SK-N-SH treated with all-trans-retinoic acid at 6 μM for 48 hours (cell line): ENCODE data around the gene MAMSTR.

Experiments used
- ATAC-seq: fragments of 200-7000 bp; cut with Tn5 transposase; 3 replicates; pipeline ENCODE4 v1.9.1; 2020; ENCODE audit warnings: mild to moderate bottlenecking, moderate library complexity
- BACH2 ChIP-seq: fragments of 250-450 bp; sonication (Bioruptor Pico); IDR thresholded peaks from 2 replicates; pipeline ENCODE4 v1.9.0; 2021; ENCODE audit warnings: mild to moderate bottlenecking, borderline replicate concordance
- CREB5 ChIP-seq: fragments of 250-450 bp; sonication (Bioruptor Pico); IDR thresholded peaks from 2 replicates; pipeline ENCODE4 v1.5.1; 2020; ENCODE audit warnings: low read depth, mild to moderate bottlenecking, moderate library complexity
- CSRNP3 ChIP-seq: fragments of 250-450 bp; sonication (Bioruptor Pico); IDR thresholded peaks from 2 replicates; pipeline ENCODE4 v1.5.1; 2021; ENCODE audit warnings: mild to moderate bottlenecking, moderate library complexity
- ESRRG ChIP-seq: fragments of 250-450 bp; sonication (Bioruptor Pico); IDR thresholded peaks from 2 replicates; pipeline ENCODE4 v1.6.1; 2021; ENCODE audit warnings: mild to moderate bottlenecking
- GLIS3 ChIP-seq: fragments of 250-450 bp; sonication (Bioruptor Pico); IDR thresholded peaks from 2 replicates; pipeline ENCODE4 v1.5.0; 2020; ENCODE audit warnings: mild to moderate bottlenecking, moderate library complexity
- ISL1 ChIP-seq: fragments of 250-450 bp; sonication (Bioruptor Pico); IDR thresholded peaks from 2 replicates; pipeline ENCODE4 v2.1.2; 2022; ENCODE audit warnings: mild to moderate bottlenecking, moderate library complexity
- PATZ1 ChIP-seq: fragments of 250-450 bp; sonication (Bioruptor Pico); IDR thresholded peaks from 2 replicates; pipeline ENCODE4 v1.8.0; 2020; ENCODE audit warnings: mild to moderate bottlenecking, moderate library complexity, borderline replicate concordance
- POU6F1 ChIP-seq: fragments of 250-450 bp; sonication (Bioruptor Pico); IDR thresholded peaks from 2 replicates; pipeline ENCODE4 v1.8.0; 2021; ENCODE audit warnings: low read depth, mild to moderate bottlenecking, moderate library complexity, borderline replicate concordance
- PPARA ChIP-seq: fragments of 250-450 bp; sonication (Bioruptor Pico); IDR thresholded peaks from 2 replicates; pipeline ENCODE4 v1.5.0; 2020; ENCODE audit warnings: mild to moderate bottlenecking, borderline replicate concordance
- RARB ChIP-seq: fragments of 250-450 bp; sonication (Bioruptor Pico); IDR thresholded peaks from 2 replicates; pipeline ENCODE4 v1.8.0; 2021; ENCODE audit warnings: mild to moderate bottlenecking, moderate library complexity
- SNAI2 ChIP-seq: fragments of 250-450 bp; sonication (Bioruptor Pico); IDR thresholded peaks from 2 replicates; pipeline ENCODE4 v1.5.0; 2020; ENCODE audit warnings: mild to moderate bottlenecking, moderate library complexity
- TCF4 ChIP-seq: fragments of 250-450 bp; sonication (Bioruptor Pico); IDR thresholded peaks from 2 replicates; pipeline ENCODE4 v1.8.0; 2021; ENCODE audit warnings: mild to moderate bottlenecking, moderate library complexity, borderline replicate concordance
- TOX ChIP-seq: fragments of 250-450 bp; sonication (Bioruptor Pico); IDR thresholded peaks from 2 replicates; pipeline ENCODE4 v1.8.0; 2021; ENCODE audit warnings: mild to moderate bottlenecking, moderate library complexity, borderline replicate concordance
- TSHZ2 ChIP-seq: fragments of 250-450 bp; sonication (Bioruptor Pico); IDR thresholded peaks from 2 replicates; pipeline ENCODE4 v1.5.0; 2020; ENCODE audit warnings: mild to moderate bottlenecking, moderate library complexity
- ZC3H10 ChIP-seq: fragments of 250-450 bp; sonication (Bioruptor Pico); IDR thresholded peaks from 2 replicates; pipeline ENCODE4 v1.5.1; 2021; ENCODE audit warnings: mild to moderate bottlenecking, moderate library complexity
- ZFP3 ChIP-seq: fragments of 250-450 bp; sonication (Bioruptor Pico); IDR thresholded peaks from 2 replicates; pipeline ENCODE4 v1.5.0; 2020; ENCODE audit warnings: mild to moderate bottlenecking, moderate library complexity
- ZFP30 ChIP-seq: fragments of 450-650 bp; formaldehyde crosslinking; IDR thresholded peaks from 2 replicates; pipeline ENCODE4 v1.5.0; 2022; ENCODE audit warnings: mild to moderate bottlenecking, moderate library complexity
- ZNF565 ChIP-seq: fragments of 450-650 bp; formaldehyde crosslinking; conservative IDR thresholded peaks from 2 replicates; pipeline ENCODE4 v1.5.0; 2020; ENCODE audit warnings: low read depth, mild to moderate bottlenecking, moderate library complexity
- ZNF70 ChIP-seq: fragments of 450-650 bp; formaldehyde crosslinking; IDR thresholded peaks from 2 replicates; pipeline ENCODE4 v1.5.0; 2020; ENCODE audit warnings: mild to moderate bottlenecking, moderate library complexity
- ZNF8 ChIP-seq: fragments of 450-650 bp; formaldehyde crosslinking; IDR thresholded peaks from 2 replicates; pipeline ENCODE4 v1.5.0; 2020; ENCODE audit warnings: mild to moderate bottlenecking, moderate library complexity

MAMSTR gene

GRCh38 chr19:48711106-48711662 lies 8.3 kb downstream of the MAMSTR start (continued):
- TF ChIP-seq POU6F1 (CRISPR knock-in tag) (no peak), GLIS3 (CRISPR knock-in tag) (no peak)

- TF ChIP-seq BACH2 (CRISPR knock-in tag) (no peak), ZFP30 (CRISPR knock-in tag) (no peak), ZNF70 (CRISPR knock-in tag) (no peak), PPARA (CRISPR knock-in tag) (no peak), PATZ1 (CRISPR knock-in tag) (no peak), TCF4 (CRISPR knock-in tag) (no peak), ESRRG (CRISPR knock-in tag) (no peak)
- TF ChIP-seq, all 23 proteins: peak for 0
Measured at GRCh38 chr19:48708471-48708870, 11.1 kb downstream of the MAMSTR start.

GRCh38 chr19:48705431-48705830 lies 14.1 kb downstream of the MAMSTR start:
- ATAC-seq: no peak
- TF ChIP-seq TSHZ2 (CRISPR knock-in tag) (no peak), ZNF565 (CRISPR knock-in tag) (no peak), GLIS3 (CRISPR knock-in tag) (no peak), CREB5 (CRISPR knock-in tag) (no peak), POU6F1 (CRISPR knock-in tag) (no peak), SNAI2 (CRISPR knock-in tag) (no peak), ZNF8 (CRISPR knock-in tag) (no peak), ESRRG (CRISPR knock-in tag) (no peak), RARB (CRISPR knock-in tag) (no peak), TOX (CRISPR knock-in tag) (no peak), BACH2 (CRISPR knock-in tag) (no peak), ZC3H10 (CRISPR knock-in tag) (no peak), ZNF70 (CRISPR knock-in tag) (no peak), PPARA (CRISPR knock-in tag) (no peak), ISL1 (CRISPR knock-in tag) (no peak), CSRNP3 (CRISPR knock-in tag) (no peak), ZFP30 (CRISPR knock-in tag) (no peak), ZFP3 (no peak)

More at GRCh38 chr19:48708471-48708870, 11.1 kb downstream of the MAMSTR start:
- ATAC-seq: no peak
